GM13977 (cell line): ENCODE data around the gene GTPBP6.

Experiments used
- DNase-seq: peaks from one replicate; pipeline ENCODE4 v3.0.0; 2012; ENCODE audit warnings: low spot score
- in situ Hi-C: fragments of 300-500 bp; cut with MboI; formaldehyde crosslinking; loops from one replicate; pipeline ENCODE4 v1.12.0; 2022; ENCODE audit warnings: low sequenced_read_pairs, low pct_unique_long_range_greater_than_20kb, mixed read lengths, inconsistent platforms; ENCODE audit not compliant: unreplicated experiment
- TF ChIP-seq, protein P1 (sequence below): IDR thresholded peaks from 2 replicates; pipeline ENCODE4 v1.5.1; 2012; ENCODE audit warnings: mild to moderate bottlenecking, control low read depth; ENCODE audit not compliant: insufficient read depth; ENCODE audit errors: extremely low read depth, missing control alignments

The GTPBP6 gene

DNA sequence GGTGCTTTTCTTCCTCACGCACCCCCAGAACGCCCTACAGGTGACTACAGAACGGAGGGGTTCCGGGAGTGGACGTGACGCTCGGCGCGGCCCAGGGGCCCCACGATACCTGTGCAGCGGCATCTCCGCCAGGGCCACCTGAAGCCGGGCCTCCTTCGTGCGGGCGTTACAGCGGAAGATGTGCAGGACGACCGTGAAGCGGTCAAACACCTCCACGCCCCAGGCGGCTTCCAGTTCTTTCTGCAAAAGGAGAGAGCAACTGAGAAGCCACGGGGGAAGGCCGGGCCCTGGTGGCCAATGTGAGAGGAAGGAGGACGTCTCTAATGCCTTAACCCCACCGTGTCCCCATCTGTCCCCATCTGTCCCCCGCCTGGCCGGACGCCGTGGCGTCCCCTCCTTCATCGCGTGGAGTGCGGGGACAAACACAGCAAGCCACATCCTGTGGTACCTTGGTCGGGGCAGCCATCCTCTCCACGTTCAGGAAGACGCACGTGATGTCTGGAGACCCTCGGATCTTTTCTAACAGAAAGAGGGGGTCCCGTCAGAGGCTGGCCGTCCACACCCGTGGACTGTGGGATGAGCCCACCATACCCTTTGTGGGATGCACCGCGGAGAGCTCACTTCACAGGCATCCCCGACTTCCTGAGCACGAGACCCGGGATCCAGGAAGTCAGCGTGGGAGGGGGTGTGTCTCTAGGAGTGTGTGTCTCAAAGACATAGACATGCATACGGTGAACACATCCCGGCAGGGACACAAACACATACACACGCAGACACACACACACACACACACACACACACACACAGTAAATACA lies 3.6 kb downstream of the GTPBP6 start:
- DNase-seq = no peak
- in situ Hi-C loops = no loop called here
- TF ChIP-seq, protein P1, sequence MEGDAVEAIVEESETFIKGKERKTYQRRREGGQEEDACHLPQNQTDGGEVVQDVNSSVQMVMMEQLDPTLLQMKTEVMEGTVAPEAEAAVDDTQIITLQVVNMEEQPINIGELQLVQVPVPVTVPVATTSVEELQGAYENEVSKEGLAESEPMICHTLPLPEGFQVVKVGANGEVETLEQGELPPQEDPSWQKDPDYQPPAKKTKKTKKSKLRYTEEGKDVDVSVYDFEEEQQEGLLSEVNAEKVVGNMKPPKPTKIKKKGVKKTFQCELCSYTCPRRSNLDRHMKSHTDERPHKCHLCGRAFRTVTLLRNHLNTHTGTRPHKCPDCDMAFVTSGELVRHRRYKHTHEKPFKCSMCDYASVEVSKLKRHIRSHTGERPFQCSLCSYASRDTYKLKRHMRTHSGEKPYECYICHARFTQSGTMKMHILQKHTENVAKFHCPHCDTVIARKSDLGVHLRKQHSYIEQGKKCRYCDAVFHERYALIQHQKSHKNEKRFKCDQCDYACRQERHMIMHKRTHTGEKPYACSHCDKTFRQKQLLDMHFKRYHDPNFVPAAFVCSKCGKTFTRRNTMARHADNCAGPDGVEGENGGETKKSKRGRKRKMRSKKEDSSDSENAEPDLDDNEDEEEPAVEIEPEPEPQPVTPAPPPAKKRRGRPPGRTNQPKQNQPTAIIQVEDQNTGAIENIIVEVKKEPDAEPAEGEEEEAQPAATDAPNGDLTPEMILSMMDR = no peak

DNA sequence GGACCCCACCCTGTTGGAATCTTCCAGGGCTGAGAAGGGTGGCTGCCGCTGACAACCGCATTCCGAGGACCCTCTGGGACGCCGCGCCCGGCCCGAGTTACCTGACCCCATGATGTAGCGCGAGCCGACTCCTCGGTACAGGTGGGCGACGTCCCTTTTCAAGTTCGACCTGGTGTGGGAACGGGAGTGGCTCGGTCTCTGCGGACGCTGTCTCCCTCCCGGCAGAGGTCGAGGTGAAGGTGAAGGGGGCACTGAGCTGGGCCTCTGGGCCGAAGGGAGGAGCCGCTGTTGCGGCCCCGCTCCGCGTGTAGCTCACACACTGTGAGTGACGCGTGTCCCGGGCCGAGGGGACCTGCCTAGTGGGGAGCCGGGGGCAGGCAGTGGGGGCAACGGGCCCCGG lies 4.5 kb downstream of the GTPBP6 start:
- in situ Hi-C loops = no loop called here
- DNase-seq = no peak
- TF ChIP-seq, protein P1 = no peak

DNA sequence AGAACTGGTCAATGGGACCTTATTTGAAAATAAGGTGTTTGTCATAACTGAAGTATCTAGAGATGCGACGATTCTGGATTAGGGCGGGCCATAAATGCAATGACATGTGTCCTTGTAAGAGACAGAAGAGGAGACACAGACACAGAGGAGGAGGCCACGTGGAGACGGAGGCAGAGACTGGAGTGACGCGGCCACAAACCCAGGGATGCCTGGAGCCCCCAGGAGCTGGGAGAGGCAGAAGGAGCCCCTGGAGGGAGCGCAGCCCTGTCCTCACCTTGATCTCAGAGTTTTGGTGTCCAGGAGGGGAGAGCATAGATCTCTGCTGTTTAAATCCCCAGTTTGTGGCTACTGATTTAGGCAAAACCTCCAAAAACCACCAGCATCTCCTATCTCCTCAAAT lies 5.0 kb downstream of the GTPBP6 start:
- DNase-seq = no peak
- in situ Hi-C loops = no loop called here
- TF ChIP-seq, protein P1 = no peak

DNA sequence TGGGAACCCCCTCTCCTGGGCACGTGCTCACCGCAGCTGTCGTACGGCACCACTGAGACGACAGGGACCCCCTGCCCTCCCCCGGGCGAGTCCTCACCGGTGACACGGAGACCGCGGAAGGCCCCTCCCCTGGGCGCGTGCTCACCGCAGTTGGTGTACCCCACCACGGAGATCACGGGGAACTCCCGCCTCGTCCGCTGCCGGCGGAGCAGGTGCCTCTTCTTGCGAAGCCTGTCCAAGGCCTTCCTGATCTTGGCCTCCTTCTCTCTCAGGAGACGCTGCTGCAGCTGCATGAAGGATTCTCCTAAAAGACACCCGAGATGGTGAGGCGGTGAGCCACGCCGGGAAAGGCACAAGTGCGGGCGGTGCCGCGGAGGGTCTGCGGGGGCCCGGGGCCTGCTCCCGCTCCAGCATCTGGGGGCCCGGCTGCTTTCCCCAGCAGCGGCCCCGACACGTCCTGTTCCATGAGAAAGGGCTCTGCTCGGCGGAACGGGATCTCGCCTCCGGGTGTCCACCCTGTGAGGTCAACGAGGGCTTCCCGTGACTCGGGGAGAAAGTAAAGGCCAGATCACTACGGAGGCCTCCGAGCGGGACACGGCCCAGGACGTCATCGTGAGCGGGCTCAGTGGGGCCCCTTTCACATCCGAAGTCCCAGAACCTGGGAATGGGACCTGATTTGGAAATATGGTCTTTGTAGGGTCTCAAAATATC lies 5.8 kb downstream of the GTPBP6 start:
- DNase-seq = no peak
- in situ Hi-C loops = no loop called here
- TF ChIP-seq, protein P1 = no peak

DNA sequence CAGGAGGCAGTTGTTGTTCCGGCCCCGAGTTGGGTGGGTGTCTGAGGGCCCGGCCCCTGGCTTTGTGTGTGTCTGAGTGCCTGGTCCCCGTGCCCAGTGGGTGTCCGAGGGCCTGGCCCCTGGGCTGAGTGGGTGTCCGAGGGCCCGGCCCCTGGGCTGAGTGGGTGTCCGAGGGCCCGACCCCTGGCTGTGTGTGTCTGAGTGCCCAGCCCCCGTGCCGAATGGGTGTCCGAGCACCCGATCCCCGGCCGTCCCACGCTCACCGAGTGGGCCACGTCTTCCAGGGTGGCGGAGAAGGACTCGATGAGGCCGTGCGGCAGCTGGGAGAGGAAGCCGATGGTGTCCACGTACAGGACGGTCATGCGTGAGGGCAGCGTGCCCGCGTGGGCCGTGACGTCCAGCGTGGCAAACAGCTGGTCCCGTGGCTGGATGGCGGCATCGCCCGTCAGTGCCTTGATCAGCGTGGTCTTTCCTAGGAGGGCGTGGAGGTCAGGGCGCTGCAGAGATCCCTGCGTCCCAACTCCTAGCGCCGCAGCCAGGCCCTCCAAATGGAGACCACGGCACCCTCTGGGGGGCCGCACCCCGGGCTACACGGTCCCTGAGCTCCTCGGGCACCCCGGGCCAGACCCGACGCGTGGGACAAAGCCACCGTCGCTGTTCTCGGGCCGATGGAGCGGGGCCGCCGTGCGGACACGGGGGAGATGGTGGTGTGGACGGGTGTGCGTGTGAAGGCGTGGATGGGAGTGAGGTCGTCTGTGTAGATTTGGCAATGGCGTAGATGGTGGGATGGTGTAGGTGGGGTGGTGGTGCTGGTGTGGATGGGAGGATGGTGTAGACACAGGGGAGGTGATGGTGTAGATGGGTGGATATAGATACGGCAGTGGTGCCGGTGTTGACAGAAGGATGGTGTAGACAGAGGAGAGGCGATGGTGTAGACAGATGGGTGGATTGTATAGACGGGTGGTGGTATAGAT lies 7.2 kb downstream of the GTPBP6 start:
- TF ChIP-seq, protein P1 = no peak
- no peak for DNase-seq
- in situ Hi-C loops = no loop called here

DNA sequence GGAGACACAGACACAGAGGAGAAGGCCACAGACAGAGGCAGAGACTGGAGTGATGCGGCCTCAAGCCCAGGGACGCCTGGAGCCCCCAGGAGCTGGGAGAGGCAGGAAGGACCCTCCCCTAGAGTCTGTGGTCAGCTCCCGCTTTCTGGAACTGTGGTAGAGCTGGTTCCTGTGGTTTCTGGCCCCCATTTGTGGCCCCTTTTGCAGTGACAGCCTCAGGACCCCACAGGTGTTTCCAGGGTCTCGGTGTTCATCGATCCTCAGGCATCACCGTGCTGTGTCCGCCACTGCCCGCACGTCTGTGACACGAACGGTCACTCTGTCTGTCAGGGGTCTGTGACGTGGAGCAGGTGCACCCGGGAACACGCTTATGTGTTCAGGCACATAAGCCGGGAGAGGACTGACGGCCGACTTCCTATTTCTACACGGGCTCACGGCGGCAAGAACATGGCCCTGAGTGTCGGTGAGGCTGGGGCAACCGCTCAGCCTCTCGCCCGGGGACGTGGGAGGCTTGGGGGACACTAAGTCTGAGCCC lies 7.9 kb downstream of the GTPBP6 start:
- in situ Hi-C loops = no loop called here
- DNase-seq = no peak
- TF ChIP-seq, protein P1 = no peak
